ENCODE results near the gene KIF21B. TPM values are rescaled to one million over a fixed set of nuclear protein-coding genes. Genes with fewer than 3 reads are reported as not detected.

KIF21B gene
- total and polyA plus RNA-seq, 2 experiments from 2014 or later: 4.6 to 34.3 TPM

DNA sequence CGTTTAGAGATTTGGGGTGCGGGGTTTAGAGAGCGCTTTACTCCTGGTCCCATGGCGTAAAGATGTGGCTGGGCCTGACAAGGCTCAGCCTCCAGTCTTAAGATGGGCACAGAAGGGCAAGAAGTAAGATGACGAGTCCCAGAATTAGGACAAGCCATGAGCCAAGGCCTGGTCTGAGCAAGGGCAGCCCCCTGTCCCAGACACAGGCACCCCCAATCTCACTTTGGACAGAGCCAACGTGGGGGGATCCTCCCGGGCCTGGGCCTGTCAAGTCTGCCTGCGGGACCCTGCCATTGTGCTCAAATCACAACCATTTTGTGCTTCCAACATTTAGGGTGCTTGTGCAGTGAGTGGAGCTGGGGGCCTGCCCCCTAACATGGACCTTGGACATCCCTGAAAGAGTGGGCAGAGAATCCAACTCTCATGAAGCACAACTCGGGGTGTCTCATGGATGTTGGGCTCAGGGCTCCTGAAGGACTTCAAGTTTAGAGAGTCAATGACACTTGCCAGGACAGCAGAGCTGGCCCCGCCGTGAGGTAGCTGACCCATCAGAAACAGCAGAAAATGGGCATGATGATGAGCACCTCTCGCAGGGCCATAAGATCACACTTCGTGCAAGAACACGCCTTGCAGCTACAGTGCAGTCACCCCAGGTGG lies 52.6 kb downstream of the KIF21B start (continued):
- TF ChIP-seq, protein P1, sequence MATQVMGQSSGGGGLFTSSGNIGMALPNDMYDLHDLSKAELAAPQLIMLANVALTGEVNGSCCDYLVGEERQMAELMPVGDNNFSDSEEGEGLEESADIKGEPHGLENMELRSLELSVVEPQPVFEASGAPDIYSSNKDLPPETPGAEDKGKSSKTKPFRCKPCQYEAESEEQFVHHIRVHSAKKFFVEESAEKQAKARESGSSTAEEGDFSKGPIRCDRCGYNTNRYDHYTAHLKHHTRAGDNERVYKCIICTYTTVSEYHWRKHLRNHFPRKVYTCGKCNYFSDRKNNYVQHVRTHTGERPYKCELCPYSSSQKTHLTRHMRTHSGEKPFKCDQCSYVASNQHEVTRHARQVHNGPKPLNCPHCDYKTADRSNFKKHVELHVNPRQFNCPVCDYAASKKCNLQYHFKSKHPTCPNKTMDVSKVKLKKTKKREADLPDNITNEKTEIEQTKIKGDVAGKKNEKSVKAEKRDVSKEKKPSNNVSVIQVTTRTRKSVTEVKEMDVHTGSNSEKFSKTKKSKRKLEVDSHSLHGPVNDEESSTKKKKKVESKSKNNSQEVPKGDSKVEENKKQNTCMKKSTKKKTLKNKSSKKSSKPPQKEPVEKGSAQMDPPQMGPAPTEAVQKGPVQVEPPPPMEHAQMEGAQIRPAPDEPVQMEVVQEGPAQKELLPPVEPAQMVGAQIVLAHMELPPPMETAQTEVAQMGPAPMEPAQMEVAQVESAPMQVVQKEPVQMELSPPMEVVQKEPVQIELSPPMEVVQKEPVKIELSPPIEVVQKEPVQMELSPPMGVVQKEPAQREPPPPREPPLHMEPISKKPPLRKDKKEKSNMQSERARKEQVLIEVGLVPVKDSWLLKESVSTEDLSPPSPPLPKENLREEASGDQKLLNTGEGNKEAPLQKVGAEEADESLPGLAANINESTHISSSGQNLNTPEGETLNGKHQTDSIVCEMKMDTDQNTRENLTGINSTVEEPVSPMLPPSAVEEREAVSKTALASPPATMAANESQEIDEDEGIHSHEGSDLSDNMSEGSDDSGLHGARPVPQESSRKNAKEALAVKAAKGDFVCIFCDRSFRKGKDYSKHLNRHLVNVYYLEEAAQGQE (IDR thresholded peaks at IDR 0.05; ENCODE audit: unreplicated experiment): no peak
- no peak for TF ChIP-seq POLR2AphosphoS5 (IDR thresholded peaks at IDR 0.05; ENCODE audit: low read depth)
- no peak for TF ChIP-seq ZNF114 (CRISPR knock-in tag; IDR thresholded peaks at IDR 0.05)

DNA sequence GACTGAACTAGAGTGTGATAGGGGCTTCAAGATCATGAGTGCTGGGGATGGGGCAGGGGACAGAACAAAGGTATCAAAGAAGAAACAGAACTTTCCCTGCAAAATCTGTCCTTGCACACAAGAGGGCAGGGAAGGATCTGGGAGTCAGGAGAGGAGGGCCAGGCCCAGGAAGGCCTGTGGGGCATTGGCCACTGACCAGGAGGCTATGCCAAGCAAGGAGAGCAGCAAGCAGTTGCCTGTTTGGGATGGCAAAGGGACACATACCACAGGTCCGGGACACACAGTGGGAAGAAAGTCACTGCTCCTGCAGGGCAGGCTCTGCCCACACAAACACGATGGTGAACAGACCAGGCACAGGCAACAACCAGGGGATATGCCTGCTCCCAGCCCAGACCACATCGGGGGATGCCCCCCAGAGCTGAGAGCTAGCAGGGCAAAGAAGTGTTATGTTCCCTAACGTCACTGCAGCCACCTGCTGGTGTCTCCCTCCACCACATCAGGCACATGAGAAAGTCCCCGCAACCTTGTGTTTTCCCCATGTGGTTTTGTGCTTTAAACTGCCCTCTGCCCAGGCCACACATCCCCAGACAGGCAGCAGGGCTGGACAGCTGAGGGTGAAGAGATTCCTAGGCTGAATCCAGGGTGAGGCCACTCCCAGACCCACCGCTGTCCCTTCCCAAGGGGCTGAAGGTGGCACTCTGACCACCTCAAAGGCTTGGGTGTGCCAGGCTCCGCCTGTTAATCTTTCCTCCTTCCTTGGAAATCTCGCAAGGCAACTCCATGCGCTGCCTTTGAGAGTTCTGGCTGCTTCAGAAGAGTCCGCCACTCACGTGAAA lies 53.6 kb downstream of the KIF21B start:
- ATAC-seq (no peak), DNase-seq (ENCODE audit: low spot score) (peak; percentile 25)
- Mint-ChIP-seq H3K27me3 (ENCODE audit: insufficient read depth, low read depth, poor library complexity) (peaks cover 2% of the 10 kb centered on the region), H3K4me3 (no peak overlapping the region), H3K27ac (no peak overlapping the region; the same call in 1 of the 2 replicates), H3K9me3 (no peaks in the 10 kb centered on the region), H3K4me1 (peaks cover 7% of the 10 kb centered on the region; the same call in 2 of the 3 replicates), H3K36me3 (ENCODE audit: low read depth) (peaks cover 7% of the 10 kb centered on the region; the same call in 2 of the 3 replicates)
- H3K36me3 ChIP-seq (ENCODE audit: insufficient read depth): no peaks in the 10 kb centered on the region
- no peaks in the 10 kb centered on the region for H3K27me3 ChIP-seq (ENCODE audit: insufficient read depth)
- H3K79me2 ChIP-seq (replicated peaks; ENCODE audit: insufficient read depth): no peaks in the 10 kb centered on the region
- no peaks in the 10 kb centered on the region for H3K9me2 ChIP-seq (ENCODE audit: insufficient read depth)
- no peaks in the 10 kb centered on the region for H3F3A ChIP-seq (replicated peaks; ENCODE audit: low read depth)
- no peak overlapping the region for H3K27ac ChIP-seq (ENCODE audit: low read depth)
- no peak overlapping the region for H2AFZ ChIP-seq
- H3K4me3 ChIP-seq: no peak overlapping the region
- H3K4me1 ChIP-seq (ENCODE audit: insufficient read depth): no peaks in the 10 kb centered on the region
- no peak overlapping the region for H3K4me2 ChIP-seq
- no peaks in the 10 kb centered on the region for H4K20me1 ChIP-seq (replicated peaks; ENCODE audit: insufficient read depth)
- TF ChIP-seq ZNF114 (CRISPR knock-in tag; IDR thresholded peaks at IDR 0.05) (no peak), ZNF331 (CRISPR knock-in tag; IDR thresholded peaks at IDR 0.05; ENCODE audit: low read depth) (no peak), EZH2 (IDR thresholded peaks at IDR 0.05; ENCODE audit: low read depth, unreplicated experiment) (no peak), JUNB (IDR thresholded peaks at IDR 0.05; ENCODE audit: unreplicated experiment) (no peak)
- TF ChIP-seq, protein P2, sequence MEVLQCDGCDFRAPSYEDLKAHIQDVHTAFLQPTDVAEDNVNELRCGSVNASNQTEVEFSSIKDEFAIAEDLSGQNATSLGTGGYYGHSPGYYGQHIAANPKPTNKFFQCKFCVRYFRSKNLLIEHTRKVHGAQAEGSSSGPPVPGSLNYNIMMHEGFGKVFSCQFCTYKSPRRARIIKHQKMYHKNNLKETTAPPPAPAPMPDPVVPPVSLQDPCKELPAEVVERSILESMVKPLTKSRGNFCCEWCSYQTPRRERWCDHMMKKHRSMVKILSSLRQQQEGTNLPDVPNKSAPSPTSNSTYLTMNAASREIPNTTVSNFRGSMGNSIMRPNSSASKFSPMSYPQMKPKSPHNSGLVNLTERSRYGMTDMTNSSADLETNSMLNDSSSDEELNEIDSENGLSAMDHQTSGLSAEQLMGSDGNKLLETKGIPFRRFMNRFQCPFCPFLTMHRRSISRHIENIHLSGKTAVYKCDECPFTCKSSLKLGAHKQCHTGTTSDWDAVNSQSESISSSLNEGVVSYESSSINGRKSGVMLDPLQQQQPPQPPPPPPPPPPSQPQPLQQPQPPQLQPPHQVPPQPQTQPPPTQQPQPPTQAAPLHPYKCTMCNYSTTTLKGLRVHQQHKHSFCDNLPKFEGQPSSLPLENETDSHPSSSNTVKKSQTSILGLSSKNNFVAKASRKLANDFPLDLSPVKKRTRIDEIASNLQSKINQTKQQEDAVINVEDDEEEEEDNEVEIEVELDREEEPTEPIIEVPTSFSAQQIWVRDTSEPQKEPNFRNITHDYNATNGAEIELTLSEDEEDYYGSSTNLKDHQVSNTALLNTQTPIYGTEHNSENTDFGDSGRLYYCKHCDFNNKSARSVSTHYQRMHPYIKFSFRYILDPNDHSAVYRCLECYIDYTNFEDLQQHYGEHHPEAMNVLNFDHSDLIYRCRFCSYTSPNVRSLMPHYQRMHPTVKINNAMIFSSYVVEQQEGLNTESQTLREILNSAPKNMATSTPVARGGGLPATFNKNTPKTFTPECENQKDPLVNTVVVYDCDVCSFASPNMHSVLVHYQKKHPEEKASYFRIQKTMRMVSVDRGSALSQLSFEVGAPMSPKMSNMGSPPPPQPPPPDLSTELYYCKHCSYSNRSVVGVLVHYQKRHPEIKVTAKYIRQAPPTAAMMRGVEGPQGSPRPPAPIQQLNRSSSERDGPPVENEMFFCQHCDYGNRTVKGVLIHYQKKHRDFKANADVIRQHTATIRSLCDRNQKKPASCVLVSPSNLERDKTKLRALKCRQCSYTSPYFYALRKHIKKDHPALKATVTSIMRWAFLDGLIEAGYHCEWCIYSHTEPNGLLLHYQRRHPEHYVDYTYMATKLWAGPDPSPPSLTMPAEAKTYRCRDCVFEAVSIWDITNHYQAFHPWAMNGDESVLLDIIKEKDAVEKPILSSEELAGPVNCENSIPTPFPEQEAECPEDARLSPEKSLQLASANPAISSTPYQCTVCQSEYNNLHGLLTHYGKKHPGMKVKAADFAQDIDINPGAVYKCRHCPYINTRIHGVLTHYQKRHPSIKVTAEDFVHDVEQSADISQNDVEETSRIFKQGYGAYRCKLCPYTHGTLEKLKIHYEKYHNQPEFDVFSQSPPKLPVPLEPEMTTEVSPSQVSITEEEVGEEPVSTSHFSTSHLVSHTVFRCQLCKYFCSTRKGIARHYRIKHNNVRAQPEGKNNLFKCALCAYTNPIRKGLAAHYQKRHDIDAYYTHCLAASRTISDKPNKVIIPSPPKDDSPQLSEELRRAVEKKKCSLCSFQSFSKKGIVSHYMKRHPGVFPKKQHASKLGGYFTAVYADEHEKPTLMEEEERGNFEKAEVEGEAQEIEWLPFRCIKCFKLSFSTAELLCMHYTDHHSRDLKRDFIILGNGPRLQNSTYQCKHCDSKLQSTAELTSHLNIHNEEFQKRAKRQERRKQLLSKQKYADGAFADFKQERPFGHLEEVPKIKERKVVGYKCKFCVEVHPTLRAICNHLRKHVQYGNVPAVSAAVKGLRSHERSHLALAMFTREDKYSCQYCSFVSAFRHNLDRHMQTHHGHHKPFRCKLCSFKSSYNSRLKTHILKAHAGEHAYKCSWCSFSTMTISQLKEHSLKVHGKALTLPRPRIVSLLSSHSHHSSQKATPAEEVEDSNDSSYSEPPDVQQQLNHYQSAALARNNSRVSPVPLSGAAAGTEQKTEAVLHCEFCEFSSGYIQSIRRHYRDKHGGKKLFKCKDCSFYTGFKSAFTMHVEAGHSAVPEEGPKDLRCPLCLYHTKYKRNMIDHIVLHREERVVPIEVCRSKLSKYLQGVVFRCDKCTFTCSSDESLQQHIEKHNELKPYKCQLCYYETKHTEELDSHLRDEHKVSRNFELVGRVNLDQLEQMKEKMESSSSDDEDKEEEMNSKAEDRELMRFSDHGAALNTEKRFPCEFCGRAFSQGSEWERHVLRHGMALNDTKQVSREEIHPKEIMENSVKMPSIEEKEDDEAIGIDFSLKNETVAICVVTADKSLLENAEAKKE (CRISPR knock-in tag; IDR thresholded peaks at IDR 0.05): no peak
- TF ChIP-seq, protein P1 (IDR thresholded peaks at IDR 0.05; ENCODE audit: unreplicated experiment): no peak

Measured in GM23338 (cell line).